Fibroblast of skin of left quadriceps (primary cell): ENCODE measurements around the gene NMT2.

Experiments used
- DNase-seq, 2 experiments: peaks; one replicate each; pipeline ENCODE4 v3.0.0-alpha.2; 2013; ENCODE audit warnings: low read depth in 2 of 2

Gene NMT2

GRCh38 chr10:15092855-15093408 is 75.6 kb downstream of the NMT2 start:
- no peak for DNase-seq

- DNase-seq, result no peak
Measured at GRCh38 chr10:15091418-15091817, 77.1 kb downstream of the NMT2 start.

- peak; percentile 31 to 34 for DNase-seq
Measured at GRCh38 chr10:15088428-15089261, 79.8 kb downstream of the NMT2 start, which contains the start of gene ACBD7. ACBD7 (minus strand) TSS chr10:15088776; CDS start chr10:15088728, 48 bp downstream.

- DNase-seq, result peak; percentile 84
Measured at GRCh38 chr10:15084502-15084922, 84.0 kb downstream of the NMT2 start.

GRCh38 chr10:15083674-15084501 is 84.6 kb downstream of the NMT2 start:
- no peak for DNase-seq

- no peak for DNase-seq
Measured at GRCh38 chr10:15075421-15075820, 93.1 kb downstream of the NMT2 start.

GRCh38 chr10:15072358-15072757 is 96.1 kb downstream of the NMT2 start:
- DNase-seq, result no peak

- DNase-seq, result no peak
Measured at GRCh38 chr10:15069230-15069629, 99.3 kb downstream of the NMT2 start.

- DNase-seq, result no peak
Measured at GRCh38 chr10:15068802-15069201, 99.7 kb downstream of the NMT2 start.

- no peak for DNase-seq
Measured at GRCh38 chr10:15067154-15067553, 101.3 kb downstream of the NMT2 start.

- DNase-seq, result no peak
Measured at GRCh38 chr10:15060638-15061037, 107.9 kb downstream of the NMT2 start.

- DNase-seq, result no peak
Measured at GRCh38 chr10:15059914-15060313, 108.6 kb downstream of the NMT2 start.

- DNase-seq, result no peak
Measured at GRCh38 chr10:15058689-15059088, 109.8 kb downstream of the NMT2 start.
